Neural cell (in vitro differentiated cells): ENCODE data around the gene TDRD10.

Source experiments
- CTCF ChIP-seq: fragments of 450-650 bp; IDR thresholded peaks from 2 replicates; pipeline ENCODE4 v1.5.1; 2014; ENCODE audit warnings: antibody characterized with exemption, mild to moderate bottlenecking, moderate library complexity; ENCODE audit not compliant: poor library complexity, severe bottlenecking
- EP300 ChIP-seq: fragments of 450-650 bp; conservative IDR thresholded peaks from 2 replicates; pipeline ENCODE4 v1.6.1; 2014; ENCODE audit warnings: antibody characterized with exemption, mild to moderate bottlenecking, moderate library complexity; ENCODE audit not compliant: poor library complexity, severe bottlenecking
- EZH2 ChIP-seq: fragments of 200-600, 300-800 bp; shearing (Covaris generic), sonication (generic); IDR thresholded peaks from 2 replicates; pipeline ENCODE4 v1.6.1; 2014; ENCODE audit warnings: antibody characterized with exemption, low read length, borderline replicate concordance, mild to moderate bottlenecking; ENCODE audit not compliant: insufficient read depth, poor library complexity, severe bottlenecking
- MXI1 ChIP-seq: fragments of 450-650 bp; conservative IDR thresholded peaks from 2 replicates; pipeline ENCODE4 v1.6.1; 2014; ENCODE audit warnings: antibody characterized with exemption, mild to moderate bottlenecking; ENCODE audit not compliant: poor library complexity, severe bottlenecking
- POLR2AphosphoS5 ChIP-seq: IDR thresholded peaks from 2 replicates; pipeline ENCODE4 v1.6.1; 2012
- RAD21 ChIP-seq: fragments of 450-650 bp; conservative IDR thresholded peaks from 2 replicates; pipeline ENCODE4 v1.6.1; 2014; ENCODE audit warnings: antibody characterized with exemption, mild to moderate bottlenecking, moderate library complexity
- SMC3 ChIP-seq: fragments of 450-650 bp; conservative IDR thresholded peaks from 2 replicates; pipeline ENCODE4 v1.6.1; 2014; ENCODE audit warnings: antibody characterized with exemption, mild to moderate bottlenecking, moderate library complexity; ENCODE audit not compliant: poor library complexity
- TAF1 ChIP-seq: IDR thresholded peaks from 2 replicates; pipeline ENCODE4 v1.6.1; 2012; ENCODE audit warnings: low read depth

GRCh38 chr1:154550657-154551056 is 48.6 kb downstream of the TDRD10 start:
- no peak for TF ChIP-seq TAF1
- no peak for TF ChIP-seq CTCF
- no peak for TF ChIP-seq MXI1
- no peak for TF ChIP-seq POLR2AphosphoS5
- TF ChIP-seq EP300 = no peak
- no peak for TF ChIP-seq RAD21
- no peak for TF ChIP-seq EZH2
- TF ChIP-seq SMC3 = no peak
